HG03097 (cell line): ENCODE measurements around the gene ELMO1.

ENCODE experiments used
- ATAC-seq: cut with Tn5 transposase; IDR thresholded peaks from one replicate; pipeline ENCODE4 v1.9.1; 2021; ENCODE audit not compliant: unreplicated experiment, low FRiP score

Gene ELMO1

DNA sequence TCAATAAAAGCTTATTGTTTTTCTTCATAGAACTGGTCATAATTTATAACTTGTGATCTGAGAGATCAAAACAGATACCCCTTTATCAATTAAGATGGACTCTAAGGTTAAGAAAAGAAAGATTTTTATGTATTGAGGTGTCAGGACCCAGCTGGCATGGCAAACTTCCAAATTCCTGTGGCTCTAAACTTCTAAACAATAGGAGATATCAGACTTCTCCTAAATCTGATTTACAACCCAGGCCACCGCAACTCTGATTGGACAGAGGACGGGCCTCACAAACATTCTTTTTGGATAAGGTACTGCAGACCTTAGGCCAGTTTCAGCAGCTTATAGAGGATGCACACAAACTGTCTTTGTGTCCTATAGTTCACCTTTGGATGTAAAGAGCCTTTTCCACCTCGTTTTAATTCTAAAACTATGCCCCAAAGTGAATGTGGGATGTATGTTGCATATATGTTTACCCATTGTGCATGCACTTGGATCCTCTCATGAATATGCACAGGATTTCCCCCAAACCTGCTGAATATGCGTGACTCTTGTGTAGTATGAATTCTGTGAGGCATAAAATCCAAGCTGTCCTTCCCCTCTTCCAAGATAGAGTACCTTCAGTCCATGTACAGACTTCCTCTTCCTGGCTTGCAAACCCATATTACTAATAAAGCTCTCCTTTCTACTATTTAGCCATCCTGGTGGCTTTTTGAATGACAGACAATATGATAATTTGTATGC lies 69.0 kb downstream of the ELMO1 start:
- no peak for ATAC-seq

- ATAC-seq, result no peak
Measured at GRCh38 chr7:37377231-37377630, 71.4 kb downstream of the ELMO1 start.

DNA sequence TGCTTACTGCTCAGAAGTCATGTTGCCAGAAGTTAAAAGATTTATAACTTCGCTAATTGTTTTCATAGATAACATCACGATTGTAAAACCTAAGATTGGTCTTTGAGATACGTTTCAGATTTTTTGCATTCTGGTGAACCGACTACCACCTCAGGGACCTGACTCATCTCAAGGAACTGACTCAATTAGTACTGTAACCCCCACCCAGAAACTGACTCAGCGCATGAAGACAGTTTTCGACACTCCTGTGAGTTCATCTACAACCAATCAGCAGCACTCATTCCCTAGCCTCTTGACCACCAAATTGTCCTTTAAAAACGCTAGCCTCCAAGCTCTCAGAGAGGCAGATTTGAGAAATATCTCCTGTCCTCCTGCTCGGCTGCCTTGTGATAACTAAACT lies 72.3 kb downstream of the ELMO1 start:
- ATAC-seq, result no peak

DNA sequence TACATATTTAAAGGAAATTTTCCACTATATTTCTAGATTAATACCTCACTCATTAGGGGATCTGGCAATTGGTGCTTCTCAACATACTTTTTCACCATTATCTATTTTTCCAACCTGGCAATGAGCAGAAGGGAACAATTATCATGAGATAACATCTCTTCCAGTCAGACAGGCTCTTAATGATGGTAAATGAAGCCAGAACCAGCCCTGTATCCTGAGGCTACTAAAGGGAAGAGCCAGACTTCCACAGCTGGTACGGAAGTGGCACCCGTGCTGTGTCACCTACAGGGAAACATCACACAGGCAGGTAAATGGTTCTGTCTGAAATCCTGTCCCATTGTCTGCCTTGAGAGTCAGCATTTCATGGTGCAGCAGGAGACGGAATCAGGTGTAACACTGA lies 75.9 kb downstream of the ELMO1 start:
- no peak for ATAC-seq

GRCh38 chr7:37371755-37372154 lies 76.9 kb downstream of the ELMO1 start:
- no peak for ATAC-seq

DNA sequence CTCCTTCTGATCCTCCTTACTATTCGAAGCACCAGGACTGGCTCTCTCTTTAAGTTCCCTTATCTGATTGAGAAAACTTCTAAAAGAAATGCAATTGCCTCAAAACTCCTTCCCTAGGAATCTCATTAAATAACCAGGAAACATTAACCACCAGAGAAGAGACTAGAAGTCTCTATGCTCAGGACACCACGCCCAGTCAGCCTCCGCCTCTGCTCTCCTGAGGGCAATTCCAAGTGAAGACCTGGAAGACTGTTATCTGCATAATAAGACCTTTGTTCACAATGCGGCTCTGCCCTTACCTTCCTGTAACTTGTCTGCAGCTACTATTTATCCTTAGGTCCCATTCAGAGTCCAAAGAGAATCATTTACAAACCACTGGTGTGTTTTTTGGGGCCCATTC lies 78.8 kb downstream of the ELMO1 start:
- no peak for ATAC-seq

DNA sequence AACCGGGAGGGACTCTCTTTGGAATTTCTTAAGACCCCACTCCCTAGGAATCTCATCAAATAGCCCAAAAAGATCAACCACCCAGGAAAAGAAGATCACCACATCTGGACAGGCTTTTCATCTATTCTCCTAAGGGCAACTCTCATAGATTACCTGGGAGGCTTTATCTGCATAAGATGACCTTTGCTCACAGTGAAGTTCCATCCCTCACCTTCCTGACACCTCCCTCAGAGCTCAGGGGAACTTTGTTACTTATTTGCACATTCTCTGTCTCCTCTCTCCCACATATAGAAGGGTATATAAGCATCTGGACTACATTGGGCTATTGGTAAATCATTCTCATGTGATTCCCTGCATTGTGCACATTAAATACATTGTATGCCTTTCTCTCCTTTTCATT lies 80.1 kb downstream of the ELMO1 start:
- no peak for ATAC-seq

DNA sequence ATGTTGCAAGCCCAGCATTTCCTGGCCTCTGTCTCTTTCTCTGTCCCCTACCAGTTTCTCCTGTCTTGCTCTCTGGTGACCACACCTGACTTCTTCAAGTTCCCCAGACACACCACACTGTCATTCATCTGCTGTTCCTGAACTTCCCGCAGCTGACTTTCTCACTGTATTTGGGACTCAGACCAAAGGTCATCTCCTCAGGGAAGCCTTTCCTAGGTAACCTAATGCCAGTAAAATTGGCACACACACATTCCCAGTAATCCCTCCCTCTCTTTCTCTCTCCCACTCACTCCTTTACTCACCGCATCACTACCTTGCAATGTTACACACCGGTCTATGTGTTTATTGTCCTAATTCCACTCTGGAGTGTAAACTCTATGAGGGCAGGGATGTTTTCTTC lies 81.7 kb downstream of the ELMO1 start:
- ATAC-seq, result no peak

- ATAC-seq, result no peak
Measured at GRCh38 chr7:37366445-37366844, 82.2 kb downstream of the ELMO1 start.

- no peak for ATAC-seq
Measured at GRCh38 chr7:37365405-37365804, 83.3 kb downstream of the ELMO1 start.

DNA sequence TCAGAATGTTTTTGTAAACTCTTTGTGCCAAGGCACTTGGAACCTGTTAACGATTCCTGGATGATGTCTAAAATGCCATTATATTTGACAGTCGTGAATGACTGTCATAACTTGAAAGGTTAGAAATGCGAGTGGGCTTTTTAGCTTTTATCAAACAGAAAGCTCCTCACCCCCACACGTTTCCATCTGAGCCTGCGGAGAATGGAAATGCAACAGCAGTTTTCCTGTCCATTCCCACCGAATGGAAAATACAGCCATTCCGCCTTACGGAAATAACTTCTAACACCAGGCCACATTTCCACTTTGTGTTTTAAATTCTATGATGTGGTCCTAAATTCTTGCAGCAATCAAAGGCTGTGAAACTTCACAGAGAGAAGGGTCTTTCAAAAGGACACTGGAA lies 83.8 kb downstream of the ELMO1 start:
- no peak for ATAC-seq

DNA sequence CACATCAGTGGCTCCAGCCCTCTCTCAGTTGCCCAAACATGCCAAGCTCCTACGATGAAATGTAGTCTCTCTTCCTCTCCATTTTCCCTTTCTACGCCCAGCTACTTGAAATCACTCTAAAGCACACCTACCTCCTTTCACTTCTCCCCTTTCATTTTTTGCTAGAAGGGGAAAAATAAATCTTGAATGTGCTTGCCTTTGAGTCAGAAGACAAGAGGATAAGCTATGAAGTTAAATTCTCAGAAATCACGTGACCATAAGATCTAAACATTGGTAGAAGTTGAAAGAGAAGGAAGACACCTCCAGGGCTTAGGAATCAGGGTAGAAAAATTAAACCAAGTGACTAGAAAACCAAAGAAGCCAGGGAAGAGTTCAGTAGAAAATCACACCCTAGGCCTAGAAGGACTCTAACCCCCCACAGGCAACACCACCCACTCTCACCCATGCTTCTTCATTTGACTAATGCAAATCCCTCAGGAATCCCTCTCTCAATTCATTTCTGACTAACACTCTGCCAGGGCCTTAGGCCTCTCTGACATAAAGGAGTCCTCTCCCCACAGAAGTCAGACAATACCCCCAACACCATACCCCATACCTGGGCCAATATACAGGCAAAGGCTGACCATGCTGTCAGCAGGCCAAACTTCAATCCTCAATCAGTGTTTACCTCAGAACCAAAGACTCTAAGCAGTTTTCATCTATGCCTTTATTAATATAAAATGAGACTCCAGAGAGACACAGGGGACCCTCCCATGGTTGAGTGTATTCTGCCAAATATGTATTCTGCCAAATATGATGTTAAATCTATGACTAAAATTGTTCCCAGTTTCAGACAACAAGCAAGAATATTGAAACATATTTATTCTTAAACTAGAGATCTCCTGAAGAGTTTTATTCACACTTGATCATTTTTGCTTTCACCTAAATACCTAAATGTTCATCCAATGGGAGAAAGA lies 84.8 kb downstream of the ELMO1 start:
- no peak for ATAC-seq

DNA sequence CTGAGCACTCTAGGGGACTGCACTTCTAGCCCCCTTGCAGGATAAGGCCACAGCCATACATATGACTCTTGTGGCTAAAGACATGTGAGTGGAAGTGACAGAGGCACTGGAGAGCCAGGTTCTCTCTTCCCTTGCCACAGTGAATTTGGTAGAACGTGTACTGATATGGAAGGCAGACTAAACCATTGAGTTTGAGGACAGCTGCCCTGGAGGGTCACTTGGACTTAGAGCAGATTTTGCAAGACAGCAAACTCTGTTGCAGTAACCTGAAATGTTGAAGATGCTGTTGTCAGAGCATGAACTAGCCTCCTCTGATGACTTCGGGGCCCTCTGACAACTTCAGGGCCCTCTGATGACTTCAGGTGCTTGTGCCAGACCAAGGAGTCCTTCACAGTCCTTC lies 85.9 kb downstream of the ELMO1 start:
- ATAC-seq, result no peak

GRCh38 chr7:37360484-37360883 lies 88.2 kb downstream of the ELMO1 start:
- ATAC-seq, result no peak

DNA sequence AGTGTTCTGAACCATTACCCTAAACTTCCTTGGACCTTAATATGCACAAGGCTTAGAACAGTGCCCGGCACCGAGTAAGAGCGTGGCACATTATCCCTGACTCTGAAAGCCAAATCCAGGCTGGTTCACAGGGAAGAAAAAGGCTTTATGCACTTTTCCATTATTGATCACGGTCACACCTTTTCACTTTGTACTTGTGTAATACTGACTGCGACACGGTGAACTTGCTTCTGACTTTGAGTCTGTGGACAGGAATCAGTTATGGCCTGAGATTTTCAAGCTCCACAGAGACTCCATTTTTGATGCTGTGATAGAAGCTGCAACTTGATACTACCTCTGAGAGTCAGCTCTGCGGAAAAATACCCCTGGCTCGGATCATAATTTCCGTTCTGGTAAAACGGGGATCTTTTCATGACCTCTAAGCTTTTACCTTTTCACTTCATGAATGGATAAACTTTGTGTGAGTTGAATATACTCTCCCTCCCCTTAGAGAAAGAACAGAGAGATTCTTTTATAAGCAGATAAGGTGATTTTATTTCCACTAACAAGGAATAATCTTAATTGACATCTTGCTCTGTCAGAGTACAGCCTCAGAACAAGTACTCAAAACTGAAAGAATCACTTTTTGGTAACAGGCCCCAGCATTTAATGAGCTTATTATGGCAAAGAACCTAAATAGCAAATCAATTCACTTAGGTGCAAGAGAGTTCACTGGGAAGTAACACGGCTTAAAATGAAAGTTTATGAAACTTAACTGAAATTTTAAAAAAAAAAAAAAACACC lies 88.8 kb downstream of the ELMO1 start:
- no peak for ATAC-seq

DNA sequence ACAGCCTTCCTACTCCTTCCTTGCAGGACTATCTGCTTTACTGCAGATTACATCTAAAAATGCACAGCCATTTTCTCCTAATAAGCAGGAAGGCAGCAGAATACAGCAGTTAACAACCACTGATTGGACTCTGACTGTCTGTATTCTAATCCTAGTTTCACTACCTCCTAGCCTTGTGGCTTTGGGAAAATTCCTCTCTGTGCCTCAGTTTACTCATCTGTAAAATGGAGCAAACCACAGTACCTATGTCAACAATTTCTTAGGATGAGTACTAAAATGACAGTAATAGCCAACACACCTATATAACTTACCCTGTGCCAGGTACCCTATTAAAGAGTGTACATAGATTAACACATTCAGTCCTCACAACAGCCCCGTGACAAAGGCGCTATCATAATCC lies 89.5 kb downstream of the ELMO1 start:
- ATAC-seq, result no peak

DNA sequence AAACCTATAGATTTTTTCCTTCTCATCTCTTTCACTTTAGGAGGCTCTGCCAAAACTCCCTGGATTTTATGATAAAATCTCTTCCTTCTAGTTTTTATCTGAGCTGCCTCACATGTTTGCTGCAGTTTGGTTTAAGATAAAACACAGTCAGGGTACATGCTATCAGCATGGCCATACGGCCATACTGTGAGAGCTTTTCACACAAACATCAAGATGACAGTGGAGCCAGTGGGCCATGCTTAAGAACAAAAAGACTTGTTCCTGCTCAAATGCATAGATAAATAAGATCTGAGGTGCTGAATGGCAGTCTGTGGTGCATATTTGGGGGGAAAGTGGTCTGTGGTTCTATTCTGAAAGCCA lies 91.0 kb downstream of the ELMO1 start:
- ATAC-seq, result no peak

DNA sequence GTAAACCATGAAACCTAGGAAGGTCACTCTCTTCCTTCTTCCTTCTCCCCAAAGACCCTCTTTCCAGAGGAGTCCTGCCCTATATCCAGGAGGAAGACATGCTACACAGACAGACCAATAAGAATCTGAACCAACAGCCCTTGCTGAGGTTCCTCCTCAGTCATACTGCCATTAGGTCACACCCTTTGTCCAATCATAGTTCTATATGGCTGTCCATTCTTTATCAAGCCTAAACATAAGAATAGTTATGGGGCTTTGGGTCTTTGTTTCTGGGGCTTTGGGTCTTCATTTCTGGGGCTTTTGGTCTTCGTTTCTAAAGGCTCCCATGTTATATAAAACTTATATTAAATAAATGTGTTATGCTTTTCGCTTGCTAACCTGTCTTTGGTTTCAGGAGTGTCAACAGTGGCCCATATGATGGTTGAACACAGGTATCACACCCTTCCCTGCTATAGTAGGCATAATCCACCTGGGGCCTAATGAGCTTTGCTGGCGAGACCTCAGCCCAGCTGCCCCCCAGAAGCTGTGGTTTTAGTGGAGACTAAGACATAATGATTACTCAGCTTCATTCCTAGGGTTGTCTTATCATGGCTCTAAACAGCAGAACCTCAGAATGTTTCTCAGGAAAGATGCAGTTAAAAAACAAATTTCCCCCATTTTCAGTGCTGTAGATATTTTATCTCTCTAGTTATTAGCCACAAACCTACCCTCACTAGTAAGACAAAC lies 91.6 kb downstream of the ELMO1 start:
- no peak for ATAC-seq

GRCh38 chr7:37354656-37355131 lies 94.0 kb downstream of the ELMO1 start:
- ATAC-seq, result no peak

DNA sequence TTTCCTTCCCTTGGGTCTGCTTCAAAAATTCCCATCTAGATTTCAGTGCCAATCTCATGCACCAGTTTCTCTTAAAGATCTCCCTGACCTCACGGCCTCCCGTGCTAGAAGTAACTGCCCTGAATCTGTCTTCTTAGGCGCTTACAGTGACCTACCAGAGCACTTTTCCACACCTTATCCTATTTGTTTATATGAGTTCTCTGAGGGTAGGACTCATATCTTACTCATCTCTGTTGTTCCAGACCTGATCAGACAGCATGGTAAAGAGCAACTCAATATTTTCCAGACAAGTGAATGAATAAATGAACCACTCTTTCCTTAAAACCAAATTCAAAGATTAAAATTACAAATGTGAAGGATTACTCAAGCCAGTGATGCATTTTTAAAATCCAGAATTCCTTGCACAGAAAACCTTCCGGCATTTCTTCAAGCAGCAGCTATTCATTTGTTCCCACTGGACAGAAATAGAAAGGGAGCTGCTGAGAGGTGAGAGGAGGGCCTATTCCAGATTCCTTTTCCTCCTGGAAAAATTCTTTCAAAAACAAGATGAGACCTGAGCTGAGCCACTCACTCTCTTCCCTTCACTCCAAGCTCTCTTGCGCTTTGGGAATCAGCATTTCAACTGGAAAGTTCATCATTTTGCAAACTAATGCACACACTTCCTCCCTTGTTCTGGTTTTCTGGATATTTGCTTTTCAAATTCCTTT lies 94.6 kb downstream of the ELMO1 start:
- no peak for ATAC-seq
